NCI-H2081 treated with DMSO at 0.1 percent for 48 hours (cell line): ENCODE data around the gene NRIP1.

Experiments used
- DNase-seq: peaks from one replicate; lab custom pipeline; 2025; lab: John Stamatoyannopoulos, UW

Gene NRIP1

GRCh38 chr21:15064576-15065391 is at the start of gene NRIP1:
Gene NRIP1 (minus strand): TSS chr21:15065000. CDS start chr21:14968192, 96,808 bp downstream.
- DNase-seq, result no peak

- no peak for DNase-seq
These were observed 48.1 kb upstream of the NRIP1 start for GRCh38 chr21:15112858-15113257.

- no peak for DNase-seq
These were observed 44.0 kb upstream of the NRIP1 start for GRCh38 chr21:15108801-15109200.

GRCh38 chr21:15104470-15104869 is 39.7 kb upstream of the NRIP1 start:
- DNase-seq, result no peak

- DNase-seq, result no peak
These were observed 34.1 kb upstream of the NRIP1 start for GRCh38 chr21:15098908-15099307.

- no peak for DNase-seq
These were observed 33.4 kb upstream of the NRIP1 start for GRCh38 chr21:15098181-15098580.

- DNase-seq, result no peak
These were observed 32.8 kb upstream of the NRIP1 start for GRCh38 chr21:15097580-15097979.

GRCh38 chr21:15096146-15096545 is 31.3 kb upstream of the NRIP1 start:
- DNase-seq, result no peak

GRCh38 chr21:15095326-15095725 is 30.5 kb upstream of the NRIP1 start:
- no peak for DNase-seq

- no peak for DNase-seq
These were observed 29.9 kb upstream of the NRIP1 start for GRCh38 chr21:15094706-15095105.

GRCh38 chr21:15093216-15093615 is 28.4 kb upstream of the NRIP1 start:
- DNase-seq, result no peak

GRCh38 chr21:15092745-15093144 is 27.9 kb upstream of the NRIP1 start:
- no peak for DNase-seq

GRCh38 chr21:15090390-15090789 is 25.6 kb upstream of the NRIP1 start:
- no peak for DNase-seq

- DNase-seq, result no peak
These were observed 23.7 kb upstream of the NRIP1 start for GRCh38 chr21:15088488-15088887.

GRCh38 chr21:15084668-15085067 is 19.9 kb upstream of the NRIP1 start:
- no peak for DNase-seq

GRCh38 chr21:15080526-15080925 is 15.7 kb upstream of the NRIP1 start:
- DNase-seq, result no peak

GRCh38 chr21:15079269-15079668 is 14.5 kb upstream of the NRIP1 start:
- DNase-seq, result no peak

GRCh38 chr21:15078180-15078579 is 13.4 kb upstream of the NRIP1 start:
- DNase-seq, result no peak

GRCh38 chr21:15077529-15078145 is 12.8 kb upstream of the NRIP1 start:
- DNase-seq, result no peak

- no peak for DNase-seq
These were observed 11.9 kb upstream of the NRIP1 start for GRCh38 chr21:15076730-15077129.

GRCh38 chr21:15071009-15071408 is 6.2 kb upstream of the NRIP1 start:
- DNase-seq, result no peak

GRCh38 chr21:15066123-15066575 is 1.3 kb upstream of the NRIP1 start:
- DNase-seq, result no peak

- DNase-seq, result no peak
These were observed 757 bp upstream of the NRIP1 start for GRCh38 chr21:15065392-15066122.
